Measurements from ENCODE around the gene EBNA1BP2. TPM values are rescaled to one million over a fixed set of nuclear protein-coding genes. Genes with fewer than 3 reads are reported as not detected.

EBNA1BP2 gene
- total and polyA plus RNA-seq, 11 donors: 22.8 to 166 (median 29.2) TPM

DNA sequence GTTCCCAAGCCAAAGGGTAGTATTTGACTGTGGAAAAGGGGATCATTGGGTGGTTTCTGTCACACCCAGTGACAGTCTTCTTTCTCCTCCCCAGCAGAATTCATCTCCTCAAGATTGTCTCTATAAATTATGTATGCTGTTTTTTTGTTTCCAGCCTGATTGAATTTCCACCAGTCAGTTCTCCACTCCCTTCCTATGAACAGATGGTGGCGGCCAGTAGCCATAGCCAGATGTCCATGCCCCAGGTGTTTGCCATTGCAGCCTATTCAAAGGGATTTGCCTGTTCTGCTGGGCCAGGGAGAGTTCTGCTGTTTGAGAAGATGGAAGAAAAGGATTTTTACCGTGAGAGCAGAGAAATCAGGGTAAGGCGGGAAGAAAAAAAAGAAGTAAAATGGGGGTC is 12.9 kb upstream of the EBNA1BP2 start:
- DNase-seq (no peak), ATAC-seq (no peak)
- H3K27ac ChIP-seq: no peak overlapping the region
- no peaks in the 10 kb centered on the region for H3K4me1 ChIP-seq
- no peak overlapping the region for H3K4me3 ChIP-seq
- intact Hi-C loops (cut with DNase I): no loop called here
- H3K36me3 ChIP-seq: no peaks in the 10 kb centered on the region
- no peak for TF ChIP-seq CTCF (IDR thresholded peaks at IDR 0.05)
- no peak for TF ChIP-seq POLR2A (IDR thresholded peaks at IDR 0.05)
- 90 to 93% (median 92%) methylated on average over 3 of the region's 3 CpGs for WGBS, 4 donors
- no peaks in the 10 kb centered on the region for H3K27me3 ChIP-seq
- H3K9me3 ChIP-seq: peaks cover 0 to 3% (median 0%) of the 10 kb centered on the region in 12 donors

DNA sequence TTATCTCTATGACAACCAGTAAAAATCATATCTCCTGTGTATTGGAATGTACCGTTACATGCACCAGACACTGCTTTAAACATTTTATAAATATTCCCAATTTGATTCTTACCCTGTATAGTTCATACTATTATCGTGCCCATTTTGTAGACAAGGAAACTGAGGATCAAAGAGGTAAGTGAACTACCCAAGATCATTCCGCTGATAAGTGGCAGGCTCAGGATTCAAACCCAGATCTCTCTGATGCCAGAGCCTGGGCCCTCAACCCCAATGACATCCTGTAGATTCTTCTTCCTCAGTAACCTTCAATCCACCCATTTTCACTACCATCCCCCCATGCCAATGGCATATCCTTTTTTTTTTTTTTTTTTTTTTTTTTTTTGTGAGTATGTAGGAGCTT is 12.3 kb upstream of the EBNA1BP2 start:
- no peaks in the 10 kb centered on the region for H3K9me3 ChIP-seq

DNA sequence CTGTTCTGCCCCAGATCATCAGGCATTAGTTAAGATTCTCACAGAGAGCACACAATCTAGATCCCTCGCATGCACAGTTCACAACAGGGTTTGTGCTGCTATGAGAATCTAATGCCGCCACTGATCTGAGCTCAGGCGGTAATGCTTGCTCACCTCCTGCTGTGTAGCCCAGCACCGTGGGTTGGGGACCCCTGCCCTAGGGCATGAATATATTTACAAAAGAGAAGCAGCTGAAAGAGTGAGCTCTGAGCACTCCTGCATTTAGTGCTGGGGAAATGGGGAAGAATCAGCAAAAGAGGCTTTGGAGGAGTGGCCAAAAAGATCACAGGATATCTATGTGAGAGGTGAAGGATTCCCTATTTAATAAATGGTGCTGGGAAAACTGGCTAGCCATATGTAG is 5.6 kb upstream of the EBNA1BP2 start:
- Histone ChIP-seq H3K9me3 (no peaks in the 10 kb centered on the region), H3K4me1 (peaks cover 0 to 4% (median 2%) of the 10 kb centered on the region in 12 donors), H3K27me3 (peaks cover 0 to 17% (median 0%) of the 10 kb centered on the region in 9 donors), H3K27ac (no peak overlapping the region), H3K36me3 (no peaks in the 10 kb centered on the region), H3K4me3 (no peak overlapping the region)
- DNase-seq: no peak
- TF ChIP-seq CTCF (IDR thresholded peaks at IDR 0.05) (no peak), POLR2A (IDR thresholded peaks at IDR 0.05) (no peak)
- no peak for ATAC-seq
- WGBS, 4 donors: 55 to 75% (median 60%) methylated on average over 4 of the region's 4 CpGs
- intact Hi-C loops (cut with DNase I): no loop called here

More for the DNA sequence above, 12.3 kb upstream of the EBNA1BP2 start:
- ATAC-seq: no peak
- Histone ChIP-seq H3K4me1 (no peaks in the 10 kb centered on the region), H3K36me3 (no peaks in the 10 kb centered on the region), H3K27ac (no peak overlapping the region), H3K4me3 (no peak overlapping the region), H3K27me3 (no peaks in the 10 kb centered on the region)
- 95 to 98% (median 96%) methylated on average over 3 of the region's 3 CpGs for WGBS, 4 donors
- DNase-seq: no peak
- intact Hi-C loops (cut with DNase I): no loop called here
- TF ChIP-seq CTCF (IDR thresholded peaks at IDR 0.05) (no peak), POLR2A (IDR thresholded peaks at IDR 0.05) (no peak)

- Histone ChIP-seq H3K27me3 (peaks cover 0 to 17% (median 0%) of the 10 kb centered on the region in 9 donors), H3K4me1 (peaks cover 0 to 19% (median 12%) of the 10 kb centered on the region in 12 donors), H3K4me3 (no peak overlapping the region), H3K9me3 (no peaks in the 10 kb centered on the region), H3K27ac (no peak overlapping the region), H3K36me3 (peaks cover 0 to 9% (median 5%) of the 10 kb centered on the region in 9 donors)
- no peak for ATAC-seq
- 87 to 91% (median 89%) methylated on average over 2 of the region's 2 CpGs for WGBS, 4 donors
- TF ChIP-seq POLR2A (IDR thresholded peaks at IDR 0.05) (no peak), CTCF (IDR thresholded peaks at IDR 0.05) (no peak)
- intact Hi-C loops (cut with DNase I): no loop called here
- DNase-seq: no peak
These were observed 2.8 kb upstream of the EBNA1BP2 start for GRCh38 chr1:43174873-43175272.
